HEK293 (cell line): ENCODE measurements around the gene APOO.

Experiments used
- CTCF ChIA-PET: fragments of 350-600 bp; formaldehyde crosslinking; extraction: SDS; loops from one replicate; lab custom pipeline; 2021; ENCODE audit warnings: antibody characterized with exemption; lab: Yijun Ruan, JAX
- POLR2A ChIA-PET: fragments of 300-600 bp; formaldehyde crosslinking; extraction: SDS; loops from one replicate; lab custom pipeline; 2020; ENCODE audit warnings: antibody characterized with exemption, inconsistent platforms; lab: Yijun Ruan, JAX
- H3K27ac ChIP-seq: fragments of 200-500 bp; sonication (Bioruptor generic); 2 replicates; pipeline ENCODE4 v1.5.1; 2014; ENCODE audit warnings: low read depth, low read length, control low read depth, inconsistent platforms; ENCODE audit errors: extremely low read depth
- H3K36me3 ChIP-seq, 2 experiments: fragments of 200-500 bp in 1 of 2; sonication (Bioruptor generic) in 1 of 2; 1 replicate in 1 of 2; 2 replicates in 1 of 2; pipeline ENCODE4 v1.5.1; 2014 to 2017; ENCODE audit warnings: inconsistent platforms in 2 of 2, low read length in 2 of 2; ENCODE audit not compliant: control insufficient read depth in 2 of 2, insufficient read depth in 1 of 2
- H3K4me1 ChIP-seq: fragments of 200-500 bp; sonication (Bioruptor generic); 2 replicates; pipeline ENCODE4 v1.5.1; 2014; ENCODE audit warnings: mild to moderate bottlenecking, low read length, inconsistent platforms; ENCODE audit not compliant: control insufficient read depth, insufficient read depth
- H3K4me3 ChIP-seq: 2 replicates; pipeline ENCODE4 v1.5.1; 2011; ENCODE audit warnings: low read depth, mild to moderate bottlenecking, control low read depth, low read length, moderate library complexity
- H3K9me3 ChIP-seq: fragments of 200-500 bp; sonication (Bioruptor generic); 2 replicates; pipeline ENCODE4 v1.5.1; 2014; ENCODE audit warnings: low read depth, low read length, inconsistent platforms; ENCODE audit not compliant: control insufficient read depth, insufficient read depth
- HOXC10 ChIP-seq: sonication (generic); formaldehyde crosslinking; IDR thresholded peaks from 2 replicates; pipeline ENCODE4 v1.8.1; 2023; ENCODE audit warnings: mild to moderate bottlenecking, missing genetic modification reagents
- MYNN ChIP-seq: fragments of 450-650 bp; formaldehyde crosslinking; IDR thresholded peaks from 2 replicates; pipeline ENCODE4 v1.5.1; 2016; ENCODE audit warnings: missing biosample characterization, missing genetic modification characterization, borderline replicate concordance
- OSR2 ChIP-seq: fragments of 450-650 bp; formaldehyde crosslinking; IDR thresholded peaks from 2 replicates; pipeline ENCODE4 v1.5.1; 2016; ENCODE audit warnings: missing biosample characterization, missing genetic modification characterization
- OVOL3 ChIP-seq: fragments of 450-650 bp; formaldehyde crosslinking; IDR thresholded peaks from 2 replicates; pipeline ENCODE4 v1.5.1; 2016; ENCODE audit warnings: missing biosample characterization, missing genetic modification characterization
- PRDM6 ChIP-seq: fragments of 450-650 bp; formaldehyde crosslinking; IDR thresholded peaks from 2 replicates; pipeline ENCODE4 v1.5.1; 2017; ENCODE audit warnings: missing biosample characterization, missing genetic modification characterization
- SCRT2 ChIP-seq: fragments of 450-650 bp; formaldehyde crosslinking; IDR thresholded peaks from 2 replicates; pipeline ENCODE4 v1.5.1; 2016; ENCODE audit warnings: missing biosample characterization, missing genetic modification characterization
- SP3 ChIP-seq: fragments of 450-650 bp; formaldehyde crosslinking; IDR thresholded peaks from 2 replicates; pipeline ENCODE4 v1.5.1; 2016; ENCODE audit warnings: missing biosample characterization, missing genetic modification characterization
- TCF7L2 ChIP-seq: IDR thresholded peaks from 2 replicates; pipeline ENCODE4 v1.6.1; 2011; ENCODE audit warnings: low read depth, mild to moderate bottlenecking, inconsistent platforms, low read length, moderate library complexity, borderline replicate concordance
- ZFP3 ChIP-seq: fragments of 450-650 bp; formaldehyde crosslinking; IDR thresholded peaks from 2 replicates; pipeline ENCODE4 v1.5.1; 2016; ENCODE audit warnings: low read depth, missing biosample characterization, missing genetic modification characterization
- ZNF26 ChIP-seq: fragments of 450-650 bp; formaldehyde crosslinking; IDR thresholded peaks from 2 replicates; pipeline ENCODE4 v1.5.1; 2016; ENCODE audit warnings: missing biosample characterization, missing genetic modification characterization
- ZNF266 ChIP-seq: fragments of 450-650 bp; formaldehyde crosslinking; IDR thresholded peaks from 2 replicates; pipeline ENCODE4 v1.5.1; 2016; ENCODE audit warnings: missing biosample characterization, missing genetic modification characterization, low read depth
- ZNF274 ChIP-seq, 2 experiments: fragments of 200-500 bp in 1 of 2; fragments of 450-650 bp in 1 of 2; sonication (Bioruptor generic) in 1 of 2; formaldehyde crosslinking in 1 of 2; IDR thresholded peaks; 2 replicates each; pipeline versions ENCODE4 v1.5.1 to v1.6.1; 2014 to 2016; ENCODE audit warnings: borderline replicate concordance in 1 of 2, inconsistent platforms in 1 of 2, low read length in 1 of 2, missing biosample characterization in 1 of 2, missing genetic modification characterization in 1 of 2
- ZNF521 ChIP-seq: fragments of 450-650 bp; formaldehyde crosslinking; IDR thresholded peaks from 2 replicates; pipeline ENCODE4 v1.5.1; 2017; ENCODE audit warnings: missing biosample characterization, mild to moderate bottlenecking, missing genetic modification characterization
- ZNF529 ChIP-seq: fragments of 450-650 bp; formaldehyde crosslinking; IDR thresholded peaks from 2 replicates; pipeline ENCODE4 v1.5.1; 2017; ENCODE audit warnings: missing genetic modification characterization, missing biosample characterization; ENCODE audit not compliant: insufficient replicate concordance
- ZNF548 ChIP-seq: fragments of 450-650 bp; formaldehyde crosslinking; IDR thresholded peaks from 2 replicates; pipeline ENCODE4 v1.5.1; 2016; ENCODE audit warnings: missing biosample characterization, missing genetic modification characterization
- ZNF560 ChIP-seq: fragments of 450-650 bp; formaldehyde crosslinking; IDR thresholded peaks from 2 replicates; pipeline ENCODE4 v1.5.1; 2017; ENCODE audit warnings: missing biosample characterization, missing genetic modification characterization, borderline replicate concordance
- ZNF585B ChIP-seq: fragments of 450-650 bp; formaldehyde crosslinking; IDR thresholded peaks from 2 replicates; pipeline ENCODE4 v1.5.1; 2016; ENCODE audit warnings: missing biosample characterization, missing genetic modification characterization
- ZNF596 ChIP-seq: fragments of 450-650 bp; IDR thresholded peaks from 2 replicates; pipeline ENCODE4 v1.5.0; 2018; ENCODE audit warnings: missing biosample characterization, mild to moderate bottlenecking, missing genetic modification characterization, moderate library complexity
- ZNF610 ChIP-seq: fragments of 450-650 bp; formaldehyde crosslinking; IDR thresholded peaks from 2 replicates; pipeline ENCODE4 v1.5.1; 2016; ENCODE audit warnings: missing biosample characterization, missing genetic modification characterization, borderline replicate concordance
- ZNF645 ChIP-seq: fragments of 450-650 bp; formaldehyde crosslinking; IDR thresholded peaks from 2 replicates; pipeline ENCODE4; 2016; ENCODE audit warnings: missing biosample characterization, missing genetic modification characterization
- ZSCAN18 ChIP-seq: fragments of 450-650 bp; formaldehyde crosslinking; IDR thresholded peaks from 2 replicates; pipeline ENCODE4 v1.5.1; 2016; ENCODE audit warnings: missing biosample characterization, missing genetic modification characterization

The APOO gene

GRCh38 chrX:23888887-23889501 is 18.7 kb downstream of the APOO start (continued):
- TF ChIP-seq PRDM6 (peak; percentile 85), SCRT2 (tag by site-specific recombination) (no peak)
- TF ChIP-seq, all 188 proteins: peak for 2

- Histone ChIP-seq H3K4me3 (no peak overlapping the region), H3K9me3 (no peaks in the 10 kb centered on the region), H3K4me1 (peaks cover 16% of the 10 kb centered on the region)
- POLR2A ChIA-PET = interaction anchor here (1.1 kb wide), 1 partner anchor 105 kb away, joined by 4 read pairs; the partner anchor contains the start of gene SAT1
- TF ChIP-seq ZNF560 = no peak
- TF ChIP-seq ZSCAN18 (tag by site-specific recombination) = no peak
- TF ChIP-seq ZNF529 (tag by site-specific recombination) = no peak
- TF ChIP-seq ZNF274 (IDR thresholded peaks at IDR 0.05; ENCODE audit: low read length) = no peak
- no peak for TF ChIP-seq ZNF274 (tag by site-specific recombination; IDR thresholded peaks at IDR 0.05; ENCODE audit: borderline replicate concordance)
- TF ChIP-seq OSR2 (tag by site-specific recombination) = no peak
- TF ChIP-seq OVOL3 (tag by site-specific recombination) = no peak
- no peak for TF ChIP-seq SP3
- no peak for TF ChIP-seq ZFP3 (tag by site-specific recombination)
- TF ChIP-seq ZNF610 (tag by site-specific recombination) = no peak
- TF ChIP-seq ZNF596 (tag by site-specific recombination) = no peak
- TF ChIP-seq ZNF548 (tag by site-specific recombination) = no peak
- no peak for TF ChIP-seq TCF7L2
- TF ChIP-seq, all 188 proteins: peak for 0
- peaks cover 0 to 4% of the 10 kb centered on the region in 2 experiments; a peak in 1 of 3 replicates for H3K36me3 ChIP-seq
- no peak overlapping the region for H3K27ac ChIP-seq
- CTCF ChIA-PET = interaction anchor here (1.2 to 3.8 kb wide), 2 partner anchors 14 to 105 kb away, joined by 3 to 20 read pairs; partner anchors contain the start of gene SAT1
Measured at GRCh38 chrX:23887918-23888317, 19.8 kb downstream of the APOO start.

GRCh38 chrX:23887451-23887850 is 20.3 kb downstream of the APOO start:
- Histone ChIP-seq H3K36me3 (no peaks in the 10 kb centered on the region), H3K9me3 (no peaks in the 10 kb centered on the region), H3K4me3 (no peak overlapping the region), H3K27ac (no peak overlapping the region), H3K4me1 (peaks cover 16% of the 10 kb centered on the region)
- ChIA-PET POLR2A (interaction anchor here (1.1 kb wide), 1 partner anchor 105 kb away, joined by 4 read pairs; the partner anchor contains the start of gene SAT1), CTCF (interaction anchor here (0.6 to 3.8 kb wide), 3 partner anchors 14 to 105 kb away, joined by 3 to 20 read pairs (median 5); partner anchors contain the start of gene SAT1)
- TF ChIP-seq ZNF585B (tag by site-specific recombination) (no peak), ZNF266 (tag by site-specific recombination) (no peak), ZNF521 (no peak), HOXC10 (no peak), ZNF645 (tag by site-specific recombination) (no peak), ZNF26 (tag by site-specific recombination) (no peak), MYNN (tag by site-specific recombination) (no peak)
- TF ChIP-seq, all 188 proteins: peak for 0
